ENCODE measurements around the gene SGMS1.
"Not testable (repeated sequence)": the region's sequence is repeated elsewhere in the genome, so short reads cannot be mapped to it uniquely, and the experiment has no call there.

The SGMS1 gene

GRCh38 chr10:50651808-50652207 lies 28.1 kb upstream of the SGMS1 start:
- Histone ChIP-seq H3K4me1 (ENCODE audit: control insufficient read depth, insufficient read depth, low read length) (no peaks in the 10 kb centered on the region), H3K9me3 (ENCODE audit: control insufficient read depth, low read length) (no peaks in the 10 kb centered on the region), H3K36me3 (ENCODE audit: control insufficient read depth, insufficient read depth, low read length) (no peaks in the 10 kb centered on the region), H3K4me3 (ENCODE audit: low read length) (no peak overlapping the region), H3K27me3 (ENCODE audit: control insufficient read depth, insufficient read depth, low read length) (no peaks in the 10 kb centered on the region), H3K9ac (ENCODE audit: low read length) (no peak overlapping the region)

- Histone ChIP-seq H3K27me3 (ENCODE audit: control insufficient read depth, insufficient read depth, low read length) (no peaks in the 10 kb centered on the region), H3K9me3 (ENCODE audit: control insufficient read depth, low read length) (no peaks in the 10 kb centered on the region), H3K4me3 (ENCODE audit: low read length) (no peak overlapping the region), H3K9ac (ENCODE audit: low read length) (no peak overlapping the region), H3K4me1 (ENCODE audit: control insufficient read depth, insufficient read depth, low read length) (no peaks in the 10 kb centered on the region), H3K36me3 (ENCODE audit: control insufficient read depth, insufficient read depth, low read length) (no peaks in the 10 kb centered on the region)
Observed at GRCh38 chr10:50650481-50650880, 26.7 kb upstream of the SGMS1 start.

- H3K4me1 ChIP-seq (ENCODE audit: control insufficient read depth, insufficient read depth, low read length) = no peaks in the 10 kb centered on the region
- no peak overlapping the region for H3K4me3 ChIP-seq (ENCODE audit: low read length)
- no peaks in the 10 kb centered on the region for H3K27me3 ChIP-seq (ENCODE audit: control insufficient read depth, insufficient read depth, low read length)
- H3K9me3 ChIP-seq (ENCODE audit: control insufficient read depth, low read length) = no peaks in the 10 kb centered on the region
- no peaks in the 10 kb centered on the region for H3K36me3 ChIP-seq (ENCODE audit: control insufficient read depth, insufficient read depth, low read length)
- H3K9ac ChIP-seq (ENCODE audit: low read length) = no peak overlapping the region
Observed at GRCh38 chr10:50648935-50649227, 25.1 kb upstream of the SGMS1 start.

GRCh38 chr10:50648089-50648934 lies 24.6 kb upstream of the SGMS1 start:
- no peak overlapping the region for H3K4me3 ChIP-seq (ENCODE audit: low read length)
- no peaks in the 10 kb centered on the region for H3K4me1 ChIP-seq (ENCODE audit: control insufficient read depth, insufficient read depth, low read length)
- H3K9ac ChIP-seq (ENCODE audit: low read length) = no peak overlapping the region
- H3K36me3 ChIP-seq (ENCODE audit: control insufficient read depth, insufficient read depth, low read length) = no peaks in the 10 kb centered on the region
- no peaks in the 10 kb centered on the region for H3K9me3 ChIP-seq (ENCODE audit: control insufficient read depth, low read length)
- no peaks in the 10 kb centered on the region for H3K27me3 ChIP-seq (ENCODE audit: control insufficient read depth, insufficient read depth, low read length)

GRCh38 chr10:50647350-50647749 lies 23.6 kb upstream of the SGMS1 start:
- H3K27me3 ChIP-seq (ENCODE audit: control insufficient read depth, insufficient read depth, low read length) = not testable (repeated sequence)

GRCh38 chr10:50645236-50645635 lies 21.5 kb upstream of the SGMS1 start:
- Histone ChIP-seq H3K4me1 (ENCODE audit: control insufficient read depth, insufficient read depth, low read length) (no peaks in the 10 kb centered on the region), H3K27me3 (ENCODE audit: control insufficient read depth, insufficient read depth, low read length) (no peaks in the 10 kb centered on the region), H3K36me3 (ENCODE audit: control insufficient read depth, insufficient read depth, low read length) (no peaks in the 10 kb centered on the region), H3K9me3 (ENCODE audit: control insufficient read depth, low read length) (no peaks in the 10 kb centered on the region), H3K9ac (ENCODE audit: low read length) (no peak overlapping the region), H3K4me3 (ENCODE audit: low read length) (no peak overlapping the region)

More at GRCh38 chr10:50647350-50647749, 23.6 kb upstream of the SGMS1 start:
- H3K4me3 ChIP-seq (ENCODE audit: low read length); H3K9ac ChIP-seq (ENCODE audit: low read length); H3K36me3 ChIP-seq (ENCODE audit: control insufficient read depth, insufficient read depth, low read length); H3K9me3 ChIP-seq (ENCODE audit: control insufficient read depth, low read length); H3K4me1 ChIP-seq (ENCODE audit: control insufficient read depth, insufficient read depth, low read length): not testable (repeated sequence)

- Histone ChIP-seq H3K27me3 (ENCODE audit: control insufficient read depth, insufficient read depth, low read length) (no peaks in the 10 kb centered on the region), H3K36me3 (ENCODE audit: control insufficient read depth, insufficient read depth, low read length) (no peaks in the 10 kb centered on the region), H3K9me3 (ENCODE audit: control insufficient read depth, low read length) (no peaks in the 10 kb centered on the region), H3K4me1 (ENCODE audit: control insufficient read depth, insufficient read depth, low read length) (no peaks in the 10 kb centered on the region), H3K9ac (ENCODE audit: low read length) (no peak overlapping the region), H3K4me3 (ENCODE audit: low read length) (no peak overlapping the region)
Observed at GRCh38 chr10:50641626-50642025, 17.9 kb upstream of the SGMS1 start.

GRCh38 chr10:50640238-50640637 lies 16.5 kb upstream of the SGMS1 start:
- Histone ChIP-seq H3K27me3 (ENCODE audit: control insufficient read depth, insufficient read depth, low read length) (no peaks in the 10 kb centered on the region), H3K9me3 (ENCODE audit: control insufficient read depth, low read length) (no peaks in the 10 kb centered on the region), H3K36me3 (ENCODE audit: control insufficient read depth, insufficient read depth, low read length) (no peaks in the 10 kb centered on the region), H3K4me3 (ENCODE audit: low read length) (no peak overlapping the region), H3K4me1 (ENCODE audit: control insufficient read depth, insufficient read depth, low read length) (no peaks in the 10 kb centered on the region), H3K9ac (ENCODE audit: low read length) (no peak overlapping the region)

GRCh38 chr10:50636618-50637579 lies 13.1 kb upstream of the SGMS1 start:
- Histone ChIP-seq H3K27me3 (ENCODE audit: control insufficient read depth, insufficient read depth, low read length) (no peaks in the 10 kb centered on the region), H3K9ac (ENCODE audit: low read length) (no peak overlapping the region), H3K4me1 (ENCODE audit: control insufficient read depth, insufficient read depth, low read length) (no peaks in the 10 kb centered on the region), H3K9me3 (ENCODE audit: control insufficient read depth, low read length) (no peaks in the 10 kb centered on the region), H3K36me3 (ENCODE audit: control insufficient read depth, insufficient read depth, low read length) (no peaks in the 10 kb centered on the region), H3K4me3 (ENCODE audit: low read length) (no peak overlapping the region)

- H3K9ac ChIP-seq (ENCODE audit: low read length) = no peak overlapping the region
- H3K36me3 ChIP-seq (ENCODE audit: control insufficient read depth, insufficient read depth, low read length) = no peaks in the 10 kb centered on the region
- no peaks in the 10 kb centered on the region for H3K4me1 ChIP-seq (ENCODE audit: control insufficient read depth, insufficient read depth, low read length)
- H3K9me3 ChIP-seq (ENCODE audit: control insufficient read depth, low read length) = no peaks in the 10 kb centered on the region
- H3K27me3 ChIP-seq (ENCODE audit: control insufficient read depth, insufficient read depth, low read length) = no peaks in the 10 kb centered on the region
- no peak overlapping the region for H3K4me3 ChIP-seq (ENCODE audit: low read length)
Observed at GRCh38 chr10:50635286-50635685, 11.5 kb upstream of the SGMS1 start.

- Histone ChIP-seq H3K9ac (ENCODE audit: low read length) (no peak overlapping the region), H3K9me3 (ENCODE audit: control insufficient read depth, low read length) (no peaks in the 10 kb centered on the region), H3K4me3 (ENCODE audit: low read length) (no peak overlapping the region), H3K4me1 (ENCODE audit: control insufficient read depth, insufficient read depth, low read length) (no peaks in the 10 kb centered on the region), H3K27me3 (ENCODE audit: control insufficient read depth, insufficient read depth, low read length) (no peaks in the 10 kb centered on the region), H3K36me3 (ENCODE audit: control insufficient read depth, insufficient read depth, low read length) (no peaks in the 10 kb centered on the region)
Observed at GRCh38 chr10:50634479-50634878, 10.7 kb upstream of the SGMS1 start.

GRCh38 chr10:50631052-50631451 lies 7.3 kb upstream of the SGMS1 start:
- Histone ChIP-seq H3K4me3 (ENCODE audit: low read length) (no peak overlapping the region), H3K9ac (ENCODE audit: low read length) (no peak overlapping the region), H3K27me3 (ENCODE audit: control insufficient read depth, insufficient read depth, low read length) (no peaks in the 10 kb centered on the region), H3K4me1 (ENCODE audit: control insufficient read depth, insufficient read depth, low read length) (no peaks in the 10 kb centered on the region), H3K36me3 (ENCODE audit: control insufficient read depth, insufficient read depth, low read length) (no peaks in the 10 kb centered on the region), H3K9me3 (ENCODE audit: control insufficient read depth, low read length) (no peaks in the 10 kb centered on the region)

Data from mucosa of stomach (tissue), 1 donor.